Effector memory CD4-positive, alpha-beta T cell (primary cell): ENCODE data around the gene TNFSF12.

ENCODE experiments used
- DNase-seq, 3 donors: peaks; one replicate each; pipeline ENCODE4 v3.0.0-alpha.2; 2020
- H3K27ac ChIP-seq: 2 replicates; pipeline ENCODE4 v1.7.0; 2013; ENCODE audit warnings: mild to moderate bottlenecking, low read length, moderate library complexity; ENCODE audit not compliant: insufficient read depth, poor library complexity, severe bottlenecking
- H3K27me3 ChIP-seq: replicated peaks from 2 replicates; pipeline ENCODE4 v1.7.0; 2013; ENCODE audit warnings: mild to moderate bottlenecking, low read length; ENCODE audit not compliant: insufficient read depth, control insufficient read depth, poor library complexity, severe bottlenecking
- H3K36me3 ChIP-seq: 2 replicates; pipeline ENCODE4 v1.7.0; 2013; ENCODE audit warnings: mild to moderate bottlenecking, low read length, moderate library complexity; ENCODE audit not compliant: control insufficient read depth, insufficient read depth
- H3K4me1 ChIP-seq: 2 replicates; pipeline ENCODE4 v1.7.0; 2013; ENCODE audit warnings: low read length, mild to moderate bottlenecking; ENCODE audit not compliant: control insufficient read depth, insufficient read depth, poor library complexity, severe bottlenecking
- H3K4me3 ChIP-seq: 2 replicates; pipeline ENCODE4 v1.7.0; 2013; ENCODE audit warnings: low read length, low read depth, mild to moderate bottlenecking; ENCODE audit not compliant: insufficient read depth, poor library complexity, severe bottlenecking
- H3K9me3 ChIP-seq: 2 replicates; pipeline ENCODE4 v1.7.0; 2013; ENCODE audit warnings: mild to moderate bottlenecking, low read length, moderate library complexity; ENCODE audit not compliant: control insufficient read depth

The TNFSF12 gene

GRCh38 chr17:7577327-7578199, 28.7 kb downstream of the TNFSF12 start:
- Histone ChIP-seq H3K9me3 (no peaks in the 10 kb centered on the region), H3K36me3 (peaks cover 51% of the 10 kb centered on the region), H3K27ac (no peak overlapping the region), H3K4me3 (no peak overlapping the region), H3K4me1 (peaks cover 24% of the 10 kb centered on the region), H3K27me3 (no peaks in the 10 kb centered on the region)
- DNase-seq = no peak

DNA sequence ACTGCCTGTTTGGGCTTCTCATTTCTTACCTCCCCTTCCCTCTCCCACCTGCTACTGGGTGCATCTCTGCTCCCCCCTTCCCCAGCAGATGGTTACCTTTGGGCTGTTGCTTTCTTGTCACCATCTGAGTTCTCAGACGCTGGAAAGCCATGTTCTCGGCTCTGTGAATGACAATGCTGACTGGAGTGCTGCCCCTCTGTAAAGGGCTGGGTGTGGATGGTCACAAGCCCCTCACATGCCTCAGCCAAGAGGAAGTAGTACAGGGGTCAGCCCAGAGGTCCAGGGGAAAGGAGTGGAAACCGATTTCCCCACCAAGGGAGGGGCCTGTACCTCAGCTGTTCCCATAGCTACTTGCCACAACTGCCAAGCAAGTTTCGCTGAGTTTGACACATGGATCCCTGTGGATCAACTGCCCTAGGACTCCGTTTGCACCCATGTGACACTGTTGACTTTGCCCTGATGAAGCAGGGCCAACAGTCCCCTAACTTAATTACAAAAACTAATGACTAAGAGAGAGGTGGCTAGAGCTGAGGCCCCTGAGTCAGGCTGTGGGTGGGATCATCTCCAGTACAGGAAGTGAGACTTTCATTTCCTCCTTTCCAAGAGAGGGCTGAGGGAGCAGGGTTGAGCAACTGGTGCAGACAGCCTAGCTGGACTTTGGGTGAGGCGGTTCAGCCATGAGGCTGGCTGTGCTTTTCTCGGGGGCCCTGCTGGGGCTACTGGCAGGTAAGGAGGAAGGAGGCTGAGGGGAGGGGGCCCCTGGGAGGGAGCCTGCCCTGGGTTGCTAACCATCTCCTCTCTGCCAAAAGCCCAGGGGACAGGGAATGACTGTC, 30.4 kb downstream of the TNFSF12 start, which contains the start of gene CD68:
CD68 (plus strand) TSS at position 638 of the 833 bp plus-strand sequence; CDS start at position 678, 40 bp downstream.
- peaks cover 46% of the 10 kb centered on the region for H3K36me3 ChIP-seq
- no peaks in the 10 kb centered on the region for H3K27me3 ChIP-seq
- H3K4me3 ChIP-seq = no peak within 1 kb of the TSS
- H3K9me3 ChIP-seq = no peaks in the 10 kb centered on the region
- DNase-seq = peak; percentile 16 to 25 (median 19)
- H3K4me1 ChIP-seq = peaks cover 27% of the 10 kb centered on the region
- peak within 1 kb of the TSS; percentile 43 for H3K27ac ChIP-seq

DNA sequence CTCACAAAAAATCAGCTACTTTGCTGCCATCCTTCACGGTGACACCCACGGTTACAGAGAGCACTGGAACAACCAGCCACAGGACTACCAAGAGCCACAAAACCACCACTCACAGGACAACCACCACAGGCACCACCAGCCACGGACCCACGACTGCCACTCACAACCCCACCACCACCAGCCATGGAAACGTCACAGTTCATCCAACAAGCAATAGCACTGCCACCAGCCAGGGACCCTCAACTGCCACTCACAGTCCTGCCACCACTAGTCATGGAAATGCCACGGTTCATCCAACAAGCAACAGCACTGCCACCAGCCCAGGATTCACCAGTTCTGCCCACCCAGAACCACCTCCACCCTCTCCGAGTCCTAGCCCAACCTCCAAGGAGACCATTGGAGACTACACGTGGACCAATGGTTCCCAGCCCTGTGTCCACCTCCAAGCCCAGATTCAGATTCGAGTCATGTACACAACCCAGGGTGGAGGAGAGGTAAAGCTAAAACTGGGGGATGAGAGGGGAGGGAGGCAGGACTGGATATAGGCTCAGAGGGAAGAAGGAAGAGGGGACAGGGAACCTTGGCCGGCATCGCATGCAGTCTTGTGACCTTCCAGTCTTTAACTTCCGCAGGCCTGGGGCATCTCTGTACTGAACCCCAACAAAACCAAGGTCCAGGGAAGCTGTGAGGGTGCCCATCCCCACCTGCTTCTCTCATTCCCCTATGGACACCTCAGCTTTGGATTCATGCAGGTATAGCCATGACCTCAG, 31.2 kb downstream of the TNFSF12 start:
- peak overlapping the region; percentile 43 for H3K27ac ChIP-seq
- DNase-seq = no peak
- peaks cover 29% of the 10 kb centered on the region for H3K4me1 ChIP-seq
- H3K9me3 ChIP-seq = no peaks in the 10 kb centered on the region
- H3K4me3 ChIP-seq = no peak overlapping the region
- H3K27me3 ChIP-seq = no peaks in the 10 kb centered on the region
- H3K36me3 ChIP-seq = peaks cover 38% of the 10 kb centered on the region

DNA sequence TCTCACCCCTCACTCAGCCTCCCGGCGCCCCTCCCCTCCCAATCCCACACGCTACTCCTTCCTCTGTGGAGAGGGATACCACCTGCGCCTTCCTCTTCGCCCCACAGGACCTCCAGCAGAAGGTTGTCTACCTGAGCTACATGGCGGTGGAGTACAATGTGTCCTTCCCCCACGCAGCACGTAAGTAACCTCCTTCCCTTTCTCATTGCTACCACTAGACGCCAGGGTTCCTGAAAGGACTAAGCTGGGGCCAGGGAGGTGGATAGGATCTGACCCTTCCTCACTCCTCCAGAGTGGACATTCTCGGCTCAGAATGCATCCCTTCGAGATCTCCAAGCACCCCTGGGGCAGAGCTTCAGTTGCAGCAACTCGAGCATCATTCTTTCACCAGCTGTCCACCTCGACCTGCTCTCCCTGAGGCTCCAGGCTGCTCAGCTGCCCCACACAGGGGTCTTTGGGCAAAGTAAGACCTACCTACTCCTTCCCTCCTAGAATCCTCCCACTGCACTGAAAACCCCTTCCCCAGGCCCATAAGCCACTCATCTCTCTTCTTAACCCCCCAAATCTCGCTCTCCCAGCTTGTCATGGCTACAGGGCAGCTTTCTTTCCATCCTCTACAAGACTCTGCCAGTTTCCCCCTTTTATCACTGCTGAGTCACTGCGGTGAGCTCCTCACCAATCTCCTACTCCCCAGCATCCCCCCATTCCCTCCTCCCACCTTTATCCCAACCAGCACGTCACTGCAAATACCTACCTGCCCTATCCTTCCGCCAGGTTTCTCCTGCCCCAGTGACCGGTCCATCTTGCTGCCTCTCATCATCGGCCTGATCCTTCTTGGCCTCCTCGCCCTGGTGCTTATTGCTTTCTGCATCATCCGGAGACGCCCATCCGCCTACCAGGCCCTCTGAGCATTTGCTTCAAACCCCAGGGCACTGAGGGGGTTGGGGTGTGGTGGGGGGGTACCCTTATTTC, 32.0 kb downstream of the TNFSF12 start:
- no peak for DNase-seq
- H3K27me3 ChIP-seq = no peaks in the 10 kb centered on the region
- H3K9me3 ChIP-seq = no peaks in the 10 kb centered on the region
- H3K36me3 ChIP-seq = peaks cover 29% of the 10 kb centered on the region
- peaks cover 24% of the 10 kb centered on the region for H3K4me1 ChIP-seq
- no peak overlapping the region for H3K27ac ChIP-seq
- no peak overlapping the region for H3K4me3 ChIP-seq

DNA sequence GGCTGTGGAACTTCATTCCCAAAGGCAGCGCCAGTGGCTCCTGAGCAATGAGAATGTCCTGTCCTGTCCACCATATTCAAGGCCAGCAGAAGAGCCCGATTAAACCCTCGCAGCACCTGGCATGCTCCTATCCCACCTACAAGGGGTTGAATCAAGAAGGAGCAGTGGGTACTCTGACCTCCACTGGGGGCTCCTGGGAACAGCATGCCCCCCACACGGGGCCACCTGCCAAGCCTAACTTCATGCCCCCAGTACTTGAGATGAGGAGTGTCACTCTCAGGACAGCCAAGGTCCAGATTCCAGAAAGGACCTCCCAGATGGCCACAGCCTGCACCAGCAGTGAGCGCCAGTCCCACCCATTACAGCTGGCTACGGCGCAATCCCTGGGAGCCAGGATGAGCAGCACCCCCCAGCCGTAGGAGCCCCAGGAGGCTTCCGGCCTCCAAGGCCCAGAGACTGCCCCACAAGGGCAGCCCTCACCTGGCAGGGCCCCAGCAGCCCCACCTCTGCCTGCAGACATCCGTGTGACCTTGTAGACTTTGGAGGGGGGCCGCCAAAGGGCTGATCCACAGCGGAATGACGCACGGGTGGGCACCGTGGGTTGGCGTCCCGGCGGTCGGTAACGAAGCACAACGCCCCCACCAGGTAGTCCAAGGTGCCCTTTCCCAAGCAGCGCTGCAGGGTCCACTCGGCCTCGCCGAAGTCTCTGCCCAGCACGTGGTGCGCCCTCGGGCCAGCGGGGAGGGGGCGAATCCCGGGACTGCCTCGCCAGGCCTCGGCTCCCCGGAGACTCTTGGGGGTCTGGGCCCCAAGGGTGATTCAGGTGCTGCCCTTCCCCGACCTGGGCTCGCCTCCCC, 33.8 kb downstream of the TNFSF12 start:
- Histone ChIP-seq H3K9me3 (no peaks in the 10 kb centered on the region), H3K27me3 (no peaks in the 10 kb centered on the region), H3K4me3 (peak overlapping the region; percentile 89), H3K4me1 (peaks cover 24% of the 10 kb centered on the region), H3K36me3 (peaks cover 19% of the 10 kb centered on the region), H3K27ac (no peak overlapping the region)
- DNase-seq = no peak

DNA sequence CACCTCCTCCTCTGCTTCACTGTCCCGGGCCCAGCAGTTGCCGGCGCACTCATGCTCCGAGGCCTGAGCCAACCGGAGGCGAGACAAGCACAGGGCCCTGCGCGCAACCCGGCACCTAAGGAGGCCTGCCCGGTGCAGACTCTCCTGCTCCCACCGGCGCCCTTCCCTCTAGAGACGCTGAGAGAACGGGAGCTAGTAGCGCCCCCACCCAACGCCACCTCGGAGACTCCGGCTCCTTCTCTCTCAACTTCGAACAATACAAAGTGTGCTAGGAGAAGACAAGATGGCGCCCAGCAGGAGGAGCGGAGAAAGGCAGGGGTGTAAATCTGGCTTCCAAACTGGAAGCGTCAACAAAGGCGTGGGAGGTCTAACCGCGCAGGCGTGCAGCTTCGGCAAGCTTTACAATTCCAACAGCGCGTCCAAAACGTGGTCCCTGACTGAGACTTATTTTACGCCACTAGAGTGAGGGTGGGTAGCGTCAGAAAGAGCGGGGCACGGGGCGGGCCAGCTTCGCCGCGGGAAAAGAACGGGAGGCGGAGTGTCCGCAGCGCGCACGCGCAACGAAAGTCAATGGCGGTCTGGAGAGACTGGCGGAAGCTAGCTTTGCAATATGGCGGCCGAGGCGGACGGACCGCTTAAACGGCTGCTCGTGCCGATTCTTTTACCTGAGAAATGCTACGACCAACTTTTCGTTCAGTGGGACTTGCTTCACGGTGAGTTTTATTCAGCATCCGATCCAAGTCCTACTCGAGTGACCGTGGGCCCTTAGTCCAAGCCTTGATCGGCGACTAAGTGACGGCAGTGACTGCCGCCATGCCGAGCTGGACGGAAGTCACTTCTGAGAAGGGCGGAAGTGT, 34.6 kb downstream of the TNFSF12 start, which contains the start of gene MPDU1:
MPDU1 (plus strand) TSS at position 600 of the 857 bp plus-strand sequence; CDS start at position 611, 11 bp downstream.
- Histone ChIP-seq H3K4me3 (peak within 1 kb of the TSS; percentile 89), H3K27me3 (no peaks in the 10 kb centered on the region), H3K36me3 (peaks cover 20% of the 10 kb centered on the region), H3K9me3 (no peaks in the 10 kb centered on the region), H3K27ac (peak within 1 kb of the TSS; percentile 97), H3K4me1 (peaks cover 24% of the 10 kb centered on the region)
- peak; percentile 87 to 91 (median 89) for DNase-seq

DNA sequence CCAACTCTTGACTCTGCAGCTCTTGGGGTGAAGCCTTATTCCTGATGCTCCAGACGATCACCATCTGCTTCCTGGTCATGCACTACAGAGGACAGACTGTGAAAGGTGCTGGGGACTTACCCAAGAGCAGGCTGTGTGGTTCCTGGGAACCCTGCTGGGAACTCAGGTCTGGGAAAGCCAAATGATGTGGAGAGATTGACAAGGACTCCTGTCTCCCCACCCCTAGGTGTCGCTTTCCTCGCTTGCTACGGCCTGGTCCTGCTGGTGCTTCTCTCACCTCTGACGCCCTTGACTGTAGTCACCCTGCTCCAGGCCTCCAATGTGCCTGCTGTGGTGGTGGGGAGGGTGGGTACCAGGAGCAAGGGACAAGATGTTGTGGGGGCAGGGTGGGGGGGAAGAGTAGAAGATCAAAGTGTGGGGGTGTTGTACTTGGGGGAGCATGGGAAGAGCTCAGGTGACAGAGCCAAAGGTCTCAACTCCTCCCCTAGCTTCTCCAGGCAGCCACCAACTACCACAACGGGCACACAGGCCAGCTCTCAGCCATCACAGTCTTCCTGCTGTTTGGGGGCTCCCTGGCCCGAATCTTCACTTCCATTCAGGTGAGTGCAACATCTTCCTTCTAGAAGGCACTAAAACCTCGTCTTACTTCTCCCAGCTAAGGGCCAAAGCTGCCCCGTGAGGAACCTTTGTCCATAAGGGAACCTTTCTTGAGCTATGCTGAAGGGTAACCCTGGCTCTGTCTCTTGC, 38.0 kb downstream of the TNFSF12 start:
- H3K27me3 ChIP-seq = no peaks in the 10 kb centered on the region
- no peak for DNase-seq
- peaks cover 24% of the 10 kb centered on the region for H3K36me3 ChIP-seq
- no peaks in the 10 kb centered on the region for H3K9me3 ChIP-seq
- H3K4me1 ChIP-seq = peaks cover 16% of the 10 kb centered on the region
- no peak overlapping the region for H3K27ac ChIP-seq
- H3K4me3 ChIP-seq = no peak overlapping the region
